SK-N-SH treated with all-trans-retinoic acid at 6 μM for 48 hours (cell line): ENCODE measurements around the gene DOCK11.

ENCODE experiments used
- ATAC-seq: fragments of 200-7000 bp; cut with Tn5 transposase; 3 replicates; pipeline ENCODE4 v1.9.1; 2020; ENCODE audit warnings: mild to moderate bottlenecking, moderate library complexity
- ARNTL ChIP-seq: fragments of 450-650 bp; formaldehyde crosslinking; IDR thresholded peaks from 2 replicates; pipeline ENCODE4 v1.5.0; 2020; ENCODE audit warnings: low read depth, mild to moderate bottlenecking, moderate library complexity, borderline replicate concordance
- BACH2 ChIP-seq: fragments of 250-450 bp; sonication (Bioruptor Pico); IDR thresholded peaks from 2 replicates; pipeline ENCODE4 v1.9.0; 2021; ENCODE audit warnings: mild to moderate bottlenecking, borderline replicate concordance
- CREB5 ChIP-seq: fragments of 250-450 bp; sonication (Bioruptor Pico); IDR thresholded peaks from 2 replicates; pipeline ENCODE4 v1.5.1; 2020; ENCODE audit warnings: low read depth, mild to moderate bottlenecking, moderate library complexity
- CSRNP3 ChIP-seq: fragments of 250-450 bp; sonication (Bioruptor Pico); IDR thresholded peaks from 2 replicates; pipeline ENCODE4 v1.5.1; 2021; ENCODE audit warnings: mild to moderate bottlenecking, moderate library complexity
- ESRRG ChIP-seq: fragments of 250-450 bp; sonication (Bioruptor Pico); IDR thresholded peaks from 2 replicates; pipeline ENCODE4 v1.6.1; 2021; ENCODE audit warnings: mild to moderate bottlenecking
- GLIS3 ChIP-seq: fragments of 250-450 bp; sonication (Bioruptor Pico); IDR thresholded peaks from 2 replicates; pipeline ENCODE4 v1.5.0; 2020; ENCODE audit warnings: mild to moderate bottlenecking, moderate library complexity
- ISL1 ChIP-seq: fragments of 250-450 bp; sonication (Bioruptor Pico); IDR thresholded peaks from 2 replicates; pipeline ENCODE4 v2.1.2; 2022; ENCODE audit warnings: mild to moderate bottlenecking, moderate library complexity
- OSR1 ChIP-seq: fragments of 250-450 bp; sonication (Bioruptor Pico); IDR thresholded peaks from 2 replicates; pipeline ENCODE4 v1.8.0; 2022; ENCODE audit warnings: moderate library complexity, mild to moderate bottlenecking, inconsistent platforms
- POU6F1 ChIP-seq: fragments of 250-450 bp; sonication (Bioruptor Pico); IDR thresholded peaks from 2 replicates; pipeline ENCODE4 v1.8.0; 2021; ENCODE audit warnings: low read depth, mild to moderate bottlenecking, moderate library complexity, borderline replicate concordance
- PPARA ChIP-seq: fragments of 250-450 bp; sonication (Bioruptor Pico); IDR thresholded peaks from 2 replicates; pipeline ENCODE4 v1.5.0; 2020; ENCODE audit warnings: mild to moderate bottlenecking, borderline replicate concordance
- RARB ChIP-seq: fragments of 250-450 bp; sonication (Bioruptor Pico); IDR thresholded peaks from 2 replicates; pipeline ENCODE4 v1.8.0; 2021; ENCODE audit warnings: mild to moderate bottlenecking, moderate library complexity
- TCF4 ChIP-seq: fragments of 250-450 bp; sonication (Bioruptor Pico); IDR thresholded peaks from 2 replicates; pipeline ENCODE4 v1.8.0; 2021; ENCODE audit warnings: mild to moderate bottlenecking, moderate library complexity, borderline replicate concordance
- TOX ChIP-seq: fragments of 250-450 bp; sonication (Bioruptor Pico); IDR thresholded peaks from 2 replicates; pipeline ENCODE4 v1.8.0; 2021; ENCODE audit warnings: mild to moderate bottlenecking, moderate library complexity, borderline replicate concordance
- TSHZ2 ChIP-seq: fragments of 250-450 bp; sonication (Bioruptor Pico); IDR thresholded peaks from 2 replicates; pipeline ENCODE4 v1.5.0; 2020; ENCODE audit warnings: mild to moderate bottlenecking, moderate library complexity
- ZC3H10 ChIP-seq: fragments of 250-450 bp; sonication (Bioruptor Pico); IDR thresholded peaks from 2 replicates; pipeline ENCODE4 v1.5.1; 2021; ENCODE audit warnings: mild to moderate bottlenecking, moderate library complexity
- ZFP3 ChIP-seq: fragments of 250-450 bp; sonication (Bioruptor Pico); IDR thresholded peaks from 2 replicates; pipeline ENCODE4 v1.5.0; 2020; ENCODE audit warnings: mild to moderate bottlenecking, moderate library complexity
- ZFP30 ChIP-seq: fragments of 450-650 bp; formaldehyde crosslinking; IDR thresholded peaks from 2 replicates; pipeline ENCODE4 v1.5.0; 2022; ENCODE audit warnings: mild to moderate bottlenecking, moderate library complexity
- ZNF565 ChIP-seq: fragments of 450-650 bp; formaldehyde crosslinking; conservative IDR thresholded peaks from 2 replicates; pipeline ENCODE4 v1.5.0; 2020; ENCODE audit warnings: low read depth, mild to moderate bottlenecking, moderate library complexity
- ZNF70 ChIP-seq: fragments of 450-650 bp; formaldehyde crosslinking; IDR thresholded peaks from 2 replicates; pipeline ENCODE4 v1.5.0; 2020; ENCODE audit warnings: mild to moderate bottlenecking, moderate library complexity
- TF ChIP-seq, protein P1 (sequence below): fragments of 250-450 bp; sonication (Bioruptor Pico); IDR thresholded peaks from 2 replicates; pipeline ENCODE4 v1.8.0; 2020; ENCODE audit warnings: mild to moderate bottlenecking, moderate library complexity, borderline replicate concordance

Gene DOCK11

GRCh38 chrX:118495958-118496762, 545 bp downstream of the DOCK11 start:
- TF ChIP-seq BACH2 (CRISPR knock-in tag) (no peak), CSRNP3 (CRISPR knock-in tag) (no peak), ZC3H10 (CRISPR knock-in tag) (no peak), TOX (CRISPR knock-in tag) (no peak)
- TF ChIP-seq, all 23 proteins: peak for 0

GRCh38 chrX:118496763-118497079, 1.1 kb downstream of the DOCK11 start:
- peak; percentile 6 for ATAC-seq
- no peak for TF ChIP-seq ZC3H10 (CRISPR knock-in tag)
- no peak for TF ChIP-seq ARNTL (CRISPR knock-in tag)
- no peak for TF ChIP-seq ZNF70 (CRISPR knock-in tag)
- no peak for TF ChIP-seq GLIS3 (CRISPR knock-in tag)
- no peak for TF ChIP-seq RARB (CRISPR knock-in tag)
- no peak for TF ChIP-seq OSR1 (CRISPR knock-in tag)
- TF ChIP-seq BACH2 (CRISPR knock-in tag), result no peak
- no peak for TF ChIP-seq CSRNP3 (CRISPR knock-in tag)
- TF ChIP-seq PPARA (CRISPR knock-in tag), result no peak
- TF ChIP-seq ZNF565 (CRISPR knock-in tag), result no peak
- no peak for TF ChIP-seq TCF4 (CRISPR knock-in tag)
- no peak for TF ChIP-seq ISL1 (CRISPR knock-in tag)
- TF ChIP-seq, protein P1, sequence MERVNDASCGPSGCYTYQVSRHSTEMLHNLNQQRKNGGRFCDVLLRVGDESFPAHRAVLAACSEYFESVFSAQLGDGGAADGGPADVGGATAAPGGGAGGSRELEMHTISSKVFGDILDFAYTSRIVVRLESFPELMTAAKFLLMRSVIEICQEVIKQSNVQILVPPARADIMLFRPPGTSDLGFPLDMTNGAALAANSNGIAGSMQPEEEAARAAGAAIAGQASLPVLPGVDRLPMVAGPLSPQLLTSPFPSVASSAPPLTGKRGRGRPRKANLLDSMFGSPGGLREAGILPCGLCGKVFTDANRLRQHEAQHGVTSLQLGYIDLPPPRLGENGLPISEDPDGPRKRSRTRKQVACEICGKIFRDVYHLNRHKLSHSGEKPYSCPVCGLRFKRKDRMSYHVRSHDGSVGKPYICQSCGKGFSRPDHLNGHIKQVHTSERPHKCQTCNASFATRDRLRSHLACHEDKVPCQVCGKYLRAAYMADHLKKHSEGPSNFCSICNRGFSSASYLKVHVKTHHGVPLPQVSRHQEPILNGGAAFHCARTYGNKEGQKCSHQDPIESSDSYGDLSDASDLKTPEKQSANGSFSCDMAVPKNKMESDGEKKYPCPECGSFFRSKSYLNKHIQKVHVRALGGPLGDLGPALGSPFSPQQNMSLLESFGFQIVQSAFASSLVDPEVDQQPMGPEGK (CRISPR knock-in tag), result no peak
- TF ChIP-seq ESRRG (CRISPR knock-in tag), result no peak
- no peak for TF ChIP-seq ZFP30 (CRISPR knock-in tag)
- no peak for TF ChIP-seq TOX (CRISPR knock-in tag)
- no peak for TF ChIP-seq POU6F1 (CRISPR knock-in tag)
- TF ChIP-seq ZFP3 (CRISPR knock-in tag), result no peak
- no peak for TF ChIP-seq TSHZ2 (CRISPR knock-in tag)
- no peak for TF ChIP-seq CREB5 (CRISPR knock-in tag)

More at GRCh38 chrX:118495958-118496762, 545 bp downstream of the DOCK11 start:
- peak; percentile 20 for ATAC-seq
